GM20000 (cell line): Measurements from ENCODE around the gene GRID1.

ENCODE experiments used
- DNase-seq: peaks from one replicate; pipeline ENCODE4 v3.0.0; 2012; ENCODE audit warnings: low spot score
- TF ChIP-seq, protein P1 (sequence below): IDR thresholded peaks from 2 replicates; pipeline ENCODE4 v1.5.1; 2012; ENCODE audit warnings: mild to moderate bottlenecking, control low read depth; ENCODE audit errors: extremely low read depth, missing control alignments

Gene GRID1

GRCh38 chr10:85902051-85902450 is 464.5 kb downstream of the GRID1 start:
- TF ChIP-seq, protein P1, sequence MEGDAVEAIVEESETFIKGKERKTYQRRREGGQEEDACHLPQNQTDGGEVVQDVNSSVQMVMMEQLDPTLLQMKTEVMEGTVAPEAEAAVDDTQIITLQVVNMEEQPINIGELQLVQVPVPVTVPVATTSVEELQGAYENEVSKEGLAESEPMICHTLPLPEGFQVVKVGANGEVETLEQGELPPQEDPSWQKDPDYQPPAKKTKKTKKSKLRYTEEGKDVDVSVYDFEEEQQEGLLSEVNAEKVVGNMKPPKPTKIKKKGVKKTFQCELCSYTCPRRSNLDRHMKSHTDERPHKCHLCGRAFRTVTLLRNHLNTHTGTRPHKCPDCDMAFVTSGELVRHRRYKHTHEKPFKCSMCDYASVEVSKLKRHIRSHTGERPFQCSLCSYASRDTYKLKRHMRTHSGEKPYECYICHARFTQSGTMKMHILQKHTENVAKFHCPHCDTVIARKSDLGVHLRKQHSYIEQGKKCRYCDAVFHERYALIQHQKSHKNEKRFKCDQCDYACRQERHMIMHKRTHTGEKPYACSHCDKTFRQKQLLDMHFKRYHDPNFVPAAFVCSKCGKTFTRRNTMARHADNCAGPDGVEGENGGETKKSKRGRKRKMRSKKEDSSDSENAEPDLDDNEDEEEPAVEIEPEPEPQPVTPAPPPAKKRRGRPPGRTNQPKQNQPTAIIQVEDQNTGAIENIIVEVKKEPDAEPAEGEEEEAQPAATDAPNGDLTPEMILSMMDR: no peak

DNA sequence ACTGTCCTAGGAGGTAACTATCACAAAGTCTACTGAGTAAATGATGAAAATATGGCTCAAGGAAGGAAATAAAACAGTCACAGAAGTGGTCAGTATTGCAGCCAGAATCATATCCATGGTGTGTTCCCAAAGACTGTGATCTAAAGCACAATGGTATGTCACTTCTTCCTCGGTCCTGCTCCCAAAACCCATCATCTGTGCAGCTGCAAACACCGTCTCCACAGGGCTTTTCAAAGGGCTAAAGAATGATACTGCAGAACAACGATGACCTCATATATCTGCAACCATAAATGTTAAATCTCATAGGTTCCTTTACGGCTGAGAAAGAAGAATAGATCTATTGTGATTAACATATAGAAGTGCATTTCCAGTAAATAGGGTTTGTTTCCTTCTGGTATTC is 465.0 kb downstream of the GRID1 start:
- TF ChIP-seq, protein P1: no peak
- DNase-seq: no peak

More at GRCh38 chr10:85902051-85902450, 464.5 kb downstream of the GRID1 start:
- DNase-seq: no peak

DNA sequence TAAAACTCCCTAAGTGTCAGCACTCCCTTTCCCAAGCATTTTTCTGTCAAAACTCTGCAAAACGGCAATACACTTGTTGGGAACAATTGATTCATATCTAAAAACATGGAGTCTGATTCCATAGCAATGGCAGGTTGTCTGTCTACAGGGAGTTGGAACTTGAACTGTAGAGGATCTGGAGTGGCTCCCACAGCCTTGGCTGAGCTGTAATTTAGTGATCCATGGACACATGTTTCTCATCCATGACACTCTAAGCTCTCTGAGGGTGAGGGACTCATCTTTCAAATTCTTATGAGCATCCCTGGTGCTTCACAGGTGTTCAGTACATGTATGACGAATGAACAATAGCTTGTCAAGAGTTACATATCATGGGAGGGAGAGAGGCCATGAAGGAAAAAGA is 466.1 kb downstream of the GRID1 start:
- TF ChIP-seq, protein P1: no peak
- DNase-seq: no peak

GRCh38 chr10:85900061-85900460 is 466.5 kb downstream of the GRID1 start:
- DNase-seq: no peak
- TF ChIP-seq, protein P1: no peak

DNA sequence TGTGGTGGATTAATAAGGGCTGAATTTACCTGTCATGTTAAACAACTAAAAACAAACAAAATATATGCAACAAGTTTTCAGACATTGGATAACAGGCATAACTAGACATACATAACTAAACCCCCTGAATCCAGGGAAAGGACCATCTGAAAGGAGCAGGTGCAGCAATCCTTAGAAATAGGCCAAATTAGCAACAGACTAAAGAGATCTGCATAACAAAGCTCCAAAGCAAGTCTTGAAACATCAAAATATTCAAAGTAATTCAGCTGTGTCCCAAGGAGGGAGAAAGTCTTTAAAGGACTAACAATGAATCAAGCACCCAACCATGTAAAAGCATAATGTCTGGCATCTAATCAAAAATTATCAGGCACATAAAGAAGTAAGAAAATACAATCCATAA is 475.1 kb downstream of the GRID1 start:
- TF ChIP-seq, protein P1: no peak

DNA sequence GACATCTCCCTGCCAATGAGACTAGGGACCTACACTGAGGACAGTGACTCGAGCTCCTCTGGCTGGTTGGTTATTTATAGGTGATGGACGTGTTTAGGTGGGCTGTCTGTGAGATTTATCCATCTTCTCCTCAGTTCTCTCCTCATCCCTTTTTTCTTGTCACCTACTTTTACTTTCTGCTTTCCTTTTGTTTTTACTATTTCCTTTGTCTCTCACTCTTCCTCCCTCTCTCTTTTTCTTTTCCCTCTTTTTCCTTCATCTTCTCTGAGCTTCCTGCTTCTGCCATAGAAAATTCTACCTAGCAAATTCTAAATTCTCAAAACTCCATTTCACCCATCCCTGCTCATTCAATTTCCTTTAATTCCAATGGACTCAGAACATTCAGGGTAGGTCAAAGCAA is 478.0 kb downstream of the GRID1 start:
- TF ChIP-seq, protein P1: no peak
- no peak for DNase-seq

More for the DNA sequence above, 475.1 kb downstream of the GRID1 start:
- DNase-seq: no peak

- DNase-seq: no peak
- TF ChIP-seq, protein P1: no peak
Observed at GRCh38 chr10:85888004-85888403, 478.6 kb downstream of the GRID1 start.

GRCh38 chr10:85874208-85874607 is 492.4 kb downstream of the GRID1 start:
- TF ChIP-seq, protein P1: no peak
- no peak for DNase-seq
